NT2/D1 (cell line): ENCODE results near the gene ATG10.

Source experiments
- SUZ12 ChIP-seq: IDR thresholded peaks from 2 replicates; pipeline ENCODE4 v1.6.1; 2011; ENCODE audit not compliant: insufficient read length, insufficient read depth; ENCODE audit errors: extremely low read depth
- YY1 ChIP-seq: IDR thresholded peaks from 2 replicates; pipeline ENCODE4 v1.6.1; 2011; ENCODE audit not compliant: insufficient read length, insufficient read depth
- ZNF274 ChIP-seq: IDR thresholded peaks from 2 replicates; pipeline ENCODE4 v1.6.1; 2011; ENCODE audit warnings: mild to moderate bottlenecking, low read depth, low read length

GRCh38 chr5:82165740-82166530 lies 194.1 kb downstream of the ATG10 start:
- TF ChIP-seq SUZ12, result no peak
- no peak for TF ChIP-seq ZNF274
- TF ChIP-seq YY1, result no peak
